Muscle layer of duodenum (tissue), 2 donors: ENCODE measurements around the gene NPAS3.

Experiments used
- H3K27ac ChIP-seq: one replicate; pipeline ENCODE4 v1.7.0; 2013; ENCODE audit warnings: mild to moderate bottlenecking, low read length
- H3K27me3 ChIP-seq: one replicate; pipeline ENCODE4 v1.7.0; 2013; ENCODE audit warnings: low read depth, mild to moderate bottlenecking, control low read depth, low read length
- H3K36me3 ChIP-seq, 2 donors: one replicate each; pipeline ENCODE4 v1.7.0; 2013; ENCODE audit warnings: low read length in 2 of 2, control low read depth in 1 of 2, mild to moderate bottlenecking in 1 of 2; ENCODE audit not compliant: insufficient read depth in 2 of 2, control insufficient read depth in 1 of 2
- H3K4me1 ChIP-seq, 2 donors: one replicate each; pipeline ENCODE4 v1.7.0; 2013; ENCODE audit warnings: low read length in 2 of 2, mild to moderate bottlenecking in 2 of 2, control low read depth in 1 of 2, moderate library complexity in 1 of 2; ENCODE audit not compliant: insufficient read depth in 2 of 2, control insufficient read depth in 1 of 2
- H3K4me3 ChIP-seq, 2 donors: one replicate each; pipeline ENCODE4 v1.7.0; 2013; ENCODE audit warnings: low read length in 2 of 2, low read depth in 1 of 2, mild to moderate bottlenecking in 1 of 2
- H3K9me3 ChIP-seq, 2 donors: one replicate each; pipeline ENCODE4 v1.7.0; 2013; ENCODE audit warnings: low read length in 2 of 2, control low read depth in 1 of 2, mild to moderate bottlenecking in 1 of 2; ENCODE audit not compliant: control insufficient read depth in 1 of 2
- donor health status: healthy.

The NPAS3 gene

DNA sequence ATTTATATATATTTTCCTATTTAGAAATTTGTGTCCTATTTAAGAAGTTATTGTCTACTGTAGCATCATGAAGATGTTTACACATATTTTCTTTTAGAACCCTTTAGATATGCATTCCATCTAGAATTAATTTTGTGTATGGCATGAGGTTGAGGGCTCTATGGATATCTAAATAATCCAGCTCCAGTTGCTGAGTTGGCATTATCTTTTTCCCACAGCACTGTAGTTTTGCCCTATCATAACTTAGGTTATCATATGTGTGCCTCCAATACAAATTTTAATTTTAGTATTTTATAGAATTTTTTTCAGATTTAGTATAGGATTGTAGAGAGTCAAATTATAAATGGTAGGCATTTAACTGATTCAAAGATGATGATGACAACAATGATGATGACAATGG, 159.3 kb downstream of the NPAS3 start:
- no peaks in the 10 kb centered on the region for H3K36me3 ChIP-seq
- no peak overlapping the region for H3K4me3 ChIP-seq
- no peak overlapping the region for H3K27ac ChIP-seq
- no peaks in the 10 kb centered on the region for H3K4me1 ChIP-seq
- H3K27me3 ChIP-seq, result no peaks in the 10 kb centered on the region
- H3K9me3 ChIP-seq, result peaks cover 0 to 4% of the 10 kb centered on the region in 2 donors

- no peaks in the 10 kb centered on the region for H3K9me3 ChIP-seq
- H3K36me3 ChIP-seq, result no peaks in the 10 kb centered on the region
- no peak overlapping the region for H3K4me3 ChIP-seq
- no peaks in the 10 kb centered on the region for H3K27me3 ChIP-seq
- H3K4me1 ChIP-seq, result no peaks in the 10 kb centered on the region
- H3K27ac ChIP-seq, result no peak overlapping the region
Measured at GRCh38 chr14:33103489-33103888, 164.8 kb downstream of the NPAS3 start.

- Histone ChIP-seq H3K4me1 (no peaks in the 10 kb centered on the region), H3K27me3 (no peaks in the 10 kb centered on the region), H3K9me3 (no peaks in the 10 kb centered on the region), H3K36me3 (no peaks in the 10 kb centered on the region), H3K27ac (no peak overlapping the region), H3K4me3 (no peak overlapping the region)
Measured at GRCh38 chr14:33103966-33104365, 165.3 kb downstream of the NPAS3 start.

DNA sequence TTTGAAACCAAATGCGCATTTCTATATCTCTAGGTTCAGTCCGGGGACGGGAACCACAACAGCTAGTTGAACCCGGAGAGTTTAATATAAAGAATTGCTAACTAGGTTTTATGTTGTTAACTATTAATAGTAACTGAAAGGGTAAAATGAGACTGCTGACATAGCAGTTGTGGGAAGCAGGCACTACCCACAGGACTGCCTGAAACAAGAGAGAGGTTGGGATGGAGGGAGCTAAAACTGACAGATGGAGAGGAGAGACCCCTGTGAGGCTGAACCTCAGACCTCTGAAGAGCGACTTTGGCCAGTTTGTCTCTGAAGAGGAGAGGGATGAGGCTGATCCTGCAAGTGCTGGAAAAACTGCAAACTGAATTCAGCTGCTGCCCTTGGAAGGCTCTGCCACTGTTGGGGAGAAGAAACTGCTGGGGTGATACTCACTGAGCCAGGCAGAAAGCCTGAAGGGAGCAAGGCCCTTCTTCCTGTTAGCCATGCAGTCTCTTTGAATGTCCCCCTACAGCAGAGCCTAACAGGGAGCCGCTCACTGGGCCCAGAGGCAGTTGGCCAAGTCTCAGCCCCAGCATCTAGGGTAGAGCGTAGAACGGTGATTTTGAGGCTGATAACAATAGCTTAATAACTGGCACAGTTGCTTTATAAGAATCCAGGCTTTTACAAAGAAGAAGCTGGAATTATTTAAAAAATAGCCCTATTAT, 172.2 kb downstream of the NPAS3 start:
- no peaks in the 10 kb centered on the region for H3K9me3 ChIP-seq
- H3K4me3 ChIP-seq, result no peak overlapping the region
- no peak overlapping the region for H3K27ac ChIP-seq
- no peaks in the 10 kb centered on the region for H3K36me3 ChIP-seq
- no peaks in the 10 kb centered on the region for H3K4me1 ChIP-seq
- no peaks in the 10 kb centered on the region for H3K27me3 ChIP-seq

DNA sequence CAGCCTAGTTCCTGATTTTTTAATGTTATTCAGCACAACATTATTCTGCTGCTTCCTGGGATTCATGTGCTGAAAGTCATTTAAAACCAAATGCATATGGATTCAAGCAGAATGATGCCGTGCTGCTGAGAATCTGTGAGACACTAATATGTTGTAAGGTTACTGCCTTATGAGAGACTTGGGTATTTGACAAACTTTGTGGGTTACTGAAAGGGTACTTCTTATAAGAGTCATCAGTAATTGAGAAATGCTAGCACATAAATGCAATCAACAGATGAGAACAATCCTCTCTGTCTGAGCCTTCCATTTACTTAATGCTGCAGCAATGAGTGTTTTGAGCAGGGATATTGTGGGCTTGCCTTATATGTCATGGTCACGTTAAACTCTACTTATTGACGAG, 175.7 kb downstream of the NPAS3 start:
- Histone ChIP-seq H3K27me3 (no peaks in the 10 kb centered on the region), H3K36me3 (no peaks in the 10 kb centered on the region), H3K27ac (no peak overlapping the region), H3K4me3 (no peak overlapping the region), H3K4me1 (no peaks in the 10 kb centered on the region), H3K9me3 (no peaks in the 10 kb centered on the region)

- Histone ChIP-seq H3K36me3 (no peaks in the 10 kb centered on the region), H3K9me3 (no peaks in the 10 kb centered on the region), H3K27ac (no peak overlapping the region)
Measured at GRCh38 chr14:33118668-33119067, 180.0 kb downstream of the NPAS3 start.

DNA sequence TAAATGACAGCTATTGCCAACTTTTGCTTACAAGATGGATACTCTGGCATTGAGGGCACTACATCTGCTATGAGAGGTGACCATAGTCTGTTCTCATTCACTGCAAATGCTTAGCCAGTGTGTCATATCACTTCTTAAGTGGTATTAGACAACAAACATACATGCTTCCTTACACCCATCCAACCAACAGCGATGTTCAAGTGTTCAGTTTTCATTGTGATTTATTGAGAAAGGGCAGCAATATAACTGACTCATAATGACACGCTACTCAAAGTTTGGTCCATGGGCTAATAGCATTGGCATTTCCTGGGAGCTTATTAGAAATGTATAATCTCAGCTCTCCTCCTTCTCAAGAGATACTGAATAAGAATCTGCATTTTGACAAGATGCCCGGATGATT, 181.7 kb downstream of the NPAS3 start:
- Histone ChIP-seq H3K4me3 (no peak overlapping the region), H3K4me1 (no peaks in the 10 kb centered on the region), H3K36me3 (no peaks in the 10 kb centered on the region), H3K9me3 (no peaks in the 10 kb centered on the region), H3K27ac (no peak overlapping the region), H3K27me3 (no peaks in the 10 kb centered on the region)

More at GRCh38 chr14:33118668-33119067, 180.0 kb downstream of the NPAS3 start:
- Histone ChIP-seq H3K4me1 (no peaks in the 10 kb centered on the region), H3K4me3 (no peak overlapping the region), H3K27me3 (no peaks in the 10 kb centered on the region)

- Histone ChIP-seq H3K27ac (no peak overlapping the region), H3K36me3 (no peaks in the 10 kb centered on the region), H3K27me3 (no peaks in the 10 kb centered on the region), H3K4me1 (no peaks in the 10 kb centered on the region), H3K9me3 (no peaks in the 10 kb centered on the region), H3K4me3 (no peak overlapping the region)
Measured at GRCh38 chr14:33120966-33121365, 182.3 kb downstream of the NPAS3 start.

DNA sequence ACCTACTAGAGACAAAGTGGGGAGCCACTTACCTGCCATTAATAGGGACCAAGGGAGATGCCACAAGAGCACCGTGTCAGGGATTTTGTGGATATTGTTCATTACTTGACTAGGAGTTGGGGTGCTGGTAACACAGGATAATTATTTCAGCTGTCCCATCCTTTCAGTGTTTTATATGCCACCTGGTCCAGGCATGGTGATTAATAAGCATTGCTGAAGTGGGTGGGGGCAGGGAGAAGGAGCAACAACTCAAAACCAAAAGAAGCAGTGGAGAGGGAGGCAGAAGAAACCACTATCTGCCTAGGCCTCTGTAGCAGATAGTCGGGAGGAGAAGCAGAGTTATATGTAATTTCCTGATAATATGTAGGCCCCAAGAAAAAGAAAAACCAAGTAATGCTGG, 184.6 kb downstream of the NPAS3 start:
- no peaks in the 10 kb centered on the region for H3K4me1 ChIP-seq
- H3K36me3 ChIP-seq, result no peaks in the 10 kb centered on the region
- no peaks in the 10 kb centered on the region for H3K9me3 ChIP-seq
- H3K27me3 ChIP-seq, result no peaks in the 10 kb centered on the region
- no peak overlapping the region for H3K4me3 ChIP-seq
- H3K27ac ChIP-seq, result no peak overlapping the region

DNA sequence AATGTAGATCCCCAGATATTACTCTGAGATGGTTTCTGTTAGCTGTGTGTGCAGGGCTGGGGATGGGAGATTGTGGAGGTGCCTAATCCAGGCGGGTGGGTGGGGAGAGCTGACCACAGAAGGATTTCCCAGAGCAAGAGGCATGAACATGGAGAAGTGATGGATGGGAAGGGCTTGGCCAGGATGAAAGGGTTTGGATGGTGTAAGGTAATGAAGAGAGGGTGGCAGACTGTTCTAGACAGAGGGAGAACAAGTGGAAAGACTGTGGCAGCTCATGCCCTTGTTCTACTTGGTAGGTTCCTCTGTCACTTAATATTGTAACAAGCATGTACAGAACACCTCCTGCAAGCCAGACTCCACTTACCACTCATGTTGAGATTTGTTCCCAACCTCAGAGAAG, 187.8 kb downstream of the NPAS3 start:
- H3K36me3 ChIP-seq, result no peaks in the 10 kb centered on the region
- H3K27me3 ChIP-seq, result no peaks in the 10 kb centered on the region
- no peak overlapping the region for H3K27ac ChIP-seq
- no peaks in the 10 kb centered on the region for H3K4me1 ChIP-seq
- no peak overlapping the region for H3K4me3 ChIP-seq
- no peaks in the 10 kb centered on the region for H3K9me3 ChIP-seq

DNA sequence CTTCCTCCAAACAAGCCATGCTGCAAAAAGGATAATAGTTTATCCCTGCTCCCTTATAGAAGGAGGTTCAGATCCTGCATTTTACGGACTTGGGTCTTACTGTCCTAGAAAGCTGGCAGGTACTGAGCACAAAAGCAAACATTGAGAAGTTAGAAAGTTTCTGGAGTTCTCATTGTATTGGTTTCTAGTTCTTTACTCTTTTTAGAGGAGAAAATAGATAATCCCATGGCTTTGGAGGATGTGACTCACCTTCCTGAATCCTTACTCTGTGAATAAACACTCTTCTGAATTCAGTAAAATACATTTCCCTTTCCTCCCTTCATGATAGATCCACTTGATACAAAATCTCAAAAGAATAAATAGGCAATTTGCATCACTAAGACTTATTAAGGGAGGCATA, 188.9 kb downstream of the NPAS3 start:
- Histone ChIP-seq H3K27ac (no peak overlapping the region), H3K36me3 (no peaks in the 10 kb centered on the region), H3K27me3 (no peaks in the 10 kb centered on the region), H3K4me1 (no peaks in the 10 kb centered on the region), H3K9me3 (no peaks in the 10 kb centered on the region), H3K4me3 (no peak overlapping the region)

- H3K9me3 ChIP-seq, result no peaks in the 10 kb centered on the region
- H3K36me3 ChIP-seq, result no peaks in the 10 kb centered on the region
- no peak overlapping the region for H3K27ac ChIP-seq
- H3K27me3 ChIP-seq, result no peaks in the 10 kb centered on the region
- H3K4me1 ChIP-seq, result no peaks in the 10 kb centered on the region
- H3K4me3 ChIP-seq, result no peak overlapping the region
Measured at GRCh38 chr14:33131801-33132200, 193.1 kb downstream of the NPAS3 start.
